ENCODE measurements around the gene UBE2Q2. TPM values are rescaled to one million over a fixed set of nuclear protein-coding genes. Genes with fewer than 3 reads are reported as not detected.

UBE2Q2 gene
- total RNA-seq, 1 donor from 2014 or later = 29.0 TPM

DNA sequence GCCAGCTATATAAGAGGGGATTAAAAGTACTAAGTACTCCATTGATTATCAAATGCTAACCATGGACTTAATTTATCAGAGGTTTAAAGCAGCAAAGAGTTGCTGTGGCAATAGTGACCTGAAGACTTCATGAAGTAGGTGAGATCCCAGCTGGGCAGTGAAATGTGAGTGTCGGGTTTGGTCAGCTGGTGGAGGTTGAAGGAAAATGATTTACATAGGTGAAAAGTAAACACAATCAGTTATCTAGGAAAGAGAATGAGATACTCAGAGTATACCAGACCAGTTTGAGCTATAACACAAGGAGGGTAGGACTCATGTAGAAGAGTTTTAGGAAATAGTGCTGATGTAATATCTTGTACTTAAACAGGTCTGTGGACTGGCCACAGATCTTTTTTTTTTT is 43.9 kb downstream of the UBE2Q2 start:
- TF ChIP-seq, protein P1, sequence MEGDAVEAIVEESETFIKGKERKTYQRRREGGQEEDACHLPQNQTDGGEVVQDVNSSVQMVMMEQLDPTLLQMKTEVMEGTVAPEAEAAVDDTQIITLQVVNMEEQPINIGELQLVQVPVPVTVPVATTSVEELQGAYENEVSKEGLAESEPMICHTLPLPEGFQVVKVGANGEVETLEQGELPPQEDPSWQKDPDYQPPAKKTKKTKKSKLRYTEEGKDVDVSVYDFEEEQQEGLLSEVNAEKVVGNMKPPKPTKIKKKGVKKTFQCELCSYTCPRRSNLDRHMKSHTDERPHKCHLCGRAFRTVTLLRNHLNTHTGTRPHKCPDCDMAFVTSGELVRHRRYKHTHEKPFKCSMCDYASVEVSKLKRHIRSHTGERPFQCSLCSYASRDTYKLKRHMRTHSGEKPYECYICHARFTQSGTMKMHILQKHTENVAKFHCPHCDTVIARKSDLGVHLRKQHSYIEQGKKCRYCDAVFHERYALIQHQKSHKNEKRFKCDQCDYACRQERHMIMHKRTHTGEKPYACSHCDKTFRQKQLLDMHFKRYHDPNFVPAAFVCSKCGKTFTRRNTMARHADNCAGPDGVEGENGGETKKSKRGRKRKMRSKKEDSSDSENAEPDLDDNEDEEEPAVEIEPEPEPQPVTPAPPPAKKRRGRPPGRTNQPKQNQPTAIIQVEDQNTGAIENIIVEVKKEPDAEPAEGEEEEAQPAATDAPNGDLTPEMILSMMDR (IDR thresholded peaks at IDR 0.05) = no peak
- Histone ChIP-seq H3K4me3 (no peak overlapping the region), H3K4me1 (no peaks in the 10 kb centered on the region), H3K27me3 (ENCODE audit: low read depth) (no peaks in the 10 kb centered on the region), H3K27ac (no peak overlapping the region), H3K9me3 (no peaks in the 10 kb centered on the region), H3K36me3 (peaks cover 20% of the 10 kb centered on the region)
- intact Hi-C loops (cut with DNase I) = no loop called here
- ATAC-seq (no peak), DNase-seq (no peak)

DNA sequence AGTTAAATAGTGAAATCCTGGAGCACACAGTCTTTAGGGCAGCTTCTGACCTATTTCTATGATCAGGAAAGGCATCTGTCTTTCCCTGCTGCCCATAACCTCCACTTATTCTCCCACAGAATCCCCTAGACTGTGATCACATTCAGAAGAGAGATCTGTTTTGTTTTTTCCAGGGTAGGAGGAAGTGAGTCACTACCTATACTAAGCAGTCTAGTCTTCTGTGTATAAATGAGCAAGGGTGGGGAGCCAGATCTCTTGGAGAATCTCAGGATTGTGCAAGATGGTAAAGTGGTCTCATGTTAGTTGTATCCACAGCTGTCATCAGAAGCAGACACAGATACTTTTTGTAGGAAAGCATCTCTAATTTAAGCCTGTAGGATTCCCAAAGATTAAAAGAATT is 48.6 kb downstream of the UBE2Q2 start:
- no peak overlapping the region for H3K4me3 ChIP-seq
- TF ChIP-seq, protein P1 (IDR thresholded peaks at IDR 0.05) = no peak
- H3K36me3 ChIP-seq = peaks cover 18% of the 10 kb centered on the region
- no peaks in the 10 kb centered on the region for H3K9me3 ChIP-seq
- H3K27me3 ChIP-seq (ENCODE audit: low read depth) = no peaks in the 10 kb centered on the region
- intact Hi-C loops (cut with DNase I) = no loop called here
- no peak for DNase-seq
- no peak for ATAC-seq
- no peak overlapping the region for H3K27ac ChIP-seq
- no peaks in the 10 kb centered on the region for H3K4me1 ChIP-seq

DNA sequence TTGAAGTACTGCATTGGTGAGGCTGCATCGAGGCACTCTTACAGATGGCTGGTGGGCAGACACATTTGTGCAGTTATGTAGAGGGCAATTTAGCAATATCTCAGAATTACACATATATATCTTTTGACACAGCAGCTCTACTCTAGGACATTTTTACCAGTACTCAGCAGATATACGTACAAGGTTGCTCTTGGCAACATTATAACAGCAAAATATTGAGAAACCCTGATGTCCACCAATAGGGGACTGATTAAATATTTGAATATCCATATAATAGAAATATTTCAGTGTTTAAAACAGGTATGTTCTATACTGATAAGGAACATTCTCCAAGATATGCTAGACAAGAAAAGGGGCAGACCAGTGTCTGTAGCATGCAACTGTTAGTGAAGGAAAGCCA is 52.5 kb downstream of the UBE2Q2 start:
- Histone ChIP-seq H3K36me3 (peaks cover 28% of the 10 kb centered on the region), H3K4me3 (no peak overlapping the region), H3K4me1 (no peaks in the 10 kb centered on the region), H3K9me3 (no peaks in the 10 kb centered on the region), H3K27ac (no peak overlapping the region), H3K27me3 (ENCODE audit: low read depth) (no peaks in the 10 kb centered on the region)
- DNase-seq = no peak
- intact Hi-C loops (cut with DNase I) = no loop called here
- no peak for ATAC-seq
- TF ChIP-seq, protein P1 (IDR thresholded peaks at IDR 0.05) = no peak

DNA sequence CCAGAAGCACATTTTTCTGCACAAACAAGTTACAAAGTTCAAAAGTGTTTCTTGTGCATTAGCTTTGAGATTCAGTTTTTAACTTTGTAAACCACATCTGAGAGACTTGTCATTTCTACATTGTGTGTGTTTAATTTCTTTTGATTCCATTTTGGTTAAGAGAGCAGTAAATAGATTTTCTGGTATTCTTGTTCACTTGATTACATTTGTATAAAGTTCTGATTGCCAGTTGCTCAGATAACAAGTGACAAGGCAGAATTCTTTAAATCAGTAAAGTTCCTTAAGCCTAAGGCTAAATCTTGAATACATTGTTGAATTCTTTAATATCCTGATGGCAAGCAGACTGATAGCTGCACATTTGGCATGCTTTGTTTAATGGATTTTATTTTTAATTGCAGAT is 57.3 kb downstream of the UBE2Q2 start:
- H3K36me3 ChIP-seq = peaks cover 22% of the 10 kb centered on the region
- H3K4me1 ChIP-seq = peaks cover 16% of the 10 kb centered on the region
- intact Hi-C loops (cut with DNase I) = no loop called here
- no peaks in the 10 kb centered on the region for H3K9me3 ChIP-seq
- H3K27me3 ChIP-seq (ENCODE audit: low read depth) = no peaks in the 10 kb centered on the region
- no peak for DNase-seq
- no peak overlapping the region for H3K4me3 ChIP-seq
- no peak overlapping the region for H3K27ac ChIP-seq
- ATAC-seq = no peak
- TF ChIP-seq, protein P1 (IDR thresholded peaks at IDR 0.05) = no peak

DNA sequence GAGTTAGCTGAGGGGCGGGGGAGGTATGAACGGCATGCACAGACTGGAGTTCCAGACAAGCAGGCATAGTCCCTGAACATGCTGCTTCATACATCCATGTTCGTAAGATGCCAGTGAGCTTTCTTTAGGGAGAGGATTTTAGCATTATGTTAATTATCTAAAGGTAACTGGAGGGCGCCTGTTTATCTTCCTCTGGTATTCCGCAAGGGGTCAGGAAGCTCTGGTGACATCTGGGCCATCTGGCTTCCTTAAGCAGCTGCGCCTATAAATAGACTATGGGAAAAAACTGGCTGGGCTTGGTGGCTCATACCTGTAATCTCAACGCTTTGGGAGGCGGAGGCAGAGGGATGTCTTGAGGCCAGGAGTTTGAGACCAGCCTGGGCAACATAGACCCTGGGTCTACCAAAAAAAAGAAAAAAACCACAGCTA is 58.9 kb downstream of the UBE2Q2 start:
- ATAC-seq = no peak
- Histone ChIP-seq H3K4me3 (no peak overlapping the region), H3K27me3 (ENCODE audit: low read depth) (no peaks in the 10 kb centered on the region), H3K9me3 (no peaks in the 10 kb centered on the region), H3K27ac (no peak overlapping the region), H3K4me1 (peaks cover 21% of the 10 kb centered on the region), H3K36me3 (peaks cover 30% of the 10 kb centered on the region)
- intact Hi-C loops (cut with DNase I) = no loop called here
- no peak for DNase-seq
- TF ChIP-seq, protein P1 (IDR thresholded peaks at IDR 0.05) = no peak

Data from lower lobe of right lung (tissue), 2 donors.